ENCODE results near the gene LONP1. TPM values are rescaled to one million over a fixed set of nuclear protein-coding genes. Genes with fewer than 3 reads are reported as not detected.
"Not testable (repeated sequence)": the region's sequence is repeated elsewhere in the genome, so short reads cannot be mapped to it uniquely, and the experiment has no call there.

The LONP1 gene
- total RNA-seq, 5 donors from 2014 or later (not counting 1 experiment from before 2014, with no cell fraction given) = 70.0 to 83.9 (median 81.8) TPM

GRCh38 chr19:5691822-5692722, 27.9 kb downstream of the LONP1 start:
- H3K36me3 ChIP-seq (ENCODE audit: control insufficient read depth in 2 of 2, extremely low read depth in 1 of 2, insufficient read depth in 1 of 2, low read length in 1 of 2) = peaks cover 20 to 58% of the 10 kb centered on the region in 2 donors
- POLR2A ChIA-PET = interaction anchor here in 1 of 2 donors (0.8 kb wide), 1 partner anchor 28 kb away, joined by 3 read pairs; the partner anchor contains the start of gene CATSPERD
- H3K27ac ChIP-seq (ENCODE audit: low read length) = peak overlapping the region; percentile 95
- Mint-ChIP-seq H3K27me3 (no peaks in the 10 kb centered on the region), H3K9me3 (no peaks in the 10 kb centered on the region), H3K4me3 (peak overlapping the region; percentile 92 to 98 (median 94)), H3K4me1 (peaks cover 23 to 33% (median 24%) of the 10 kb centered on the region in 3 donors), H3K36me3 (no peaks in the 10 kb centered on the region), H3K27ac (peak overlapping the region; percentile 65 to 94)
- peak in 1 of 35 experiments; percentile 29 for DNase-seq
- CTCF ChIA-PET = interaction anchor here in 1 of 2 donors (3.1 kb wide), 1 partner anchor 28 kb away, joined by 18 read pairs; the partner anchor contains the start of genes CATSPERD and LONP1
- no peaks in the 10 kb centered on the region for H3K9me3 ChIP-seq
- no peak for ATAC-seq (replicated peaks in 1 of 4)
- H3K4me3 ChIP-seq (ENCODE audit: control insufficient read depth in 1 of 2, extremely low read depth in 1 of 2, low read length in 1 of 2) = peak overlapping the region in 1 of 2 donors; percentile 95
- 66% methylated on average over 37 of the region's 42 CpGs for WGBS (ENCODE audit: insufficient coverage)
- no peaks in the 10 kb centered on the region for H3K27me3 ChIP-seq (replicated peaks in 1 of 2; ENCODE audit: control insufficient read depth in 2 of 2, extremely low read depth in 1 of 2, insufficient read depth in 2 of 2, low read length in 1 of 2)
- H3K4me1 ChIP-seq (ENCODE audit: control insufficient read depth in 1 of 2, extremely low read depth in 1 of 2, insufficient read depth in 2 of 2, low read length in 2 of 2) = peaks cover 3 to 48% of the 10 kb centered on the region in 2 experiments

- Histone ChIP-seq H3K4me3 (ENCODE audit: control insufficient read depth in 1 of 2, extremely low read depth in 1 of 2, low read length in 1 of 2) (peak overlapping the region; percentile 66 to 95), H3K27me3 (replicated peaks in 1 of 2; ENCODE audit: control insufficient read depth in 2 of 2, extremely low read depth in 1 of 2, insufficient read depth in 2 of 2, low read length in 1 of 2) (no peaks in the 10 kb centered on the region), H3K9me3 (no peaks in the 10 kb centered on the region), H3K4me1 (ENCODE audit: control insufficient read depth in 1 of 2, extremely low read depth in 1 of 2, insufficient read depth in 2 of 2, low read length in 2 of 2) (peaks cover 3 to 57% of the 10 kb centered on the region in 2 experiments), H3K27ac (ENCODE audit: low read length) (peak overlapping the region; percentile 95), H3K36me3 (ENCODE audit: control insufficient read depth in 2 of 2, extremely low read depth in 1 of 2, insufficient read depth in 1 of 2, low read length in 1 of 2) (peaks cover 12 to 51% of the 10 kb centered on the region in 2 donors)
- no peaks in the 10 kb centered on the region for H3K36me3 Mint-ChIP-seq
- no peaks in the 10 kb centered on the region for H3K9me3 Mint-ChIP-seq
- no peaks in the 10 kb centered on the region for H3K27me3 Mint-ChIP-seq
- peaks cover 26 to 37% (median 29%) of the 10 kb centered on the region in 3 donors for H3K4me1 Mint-ChIP-seq
- POLR2A ChIA-PET = interaction anchor here (0.8 to 1.3 kb wide), 2 partner anchors 27 to 29 kb away, joined by 3 to 9 read pairs; partner anchors contain the start of gene CATSPERD (in 1 of the 2)
- peak in 16 of 35 experiments; percentile 20 to 65 (median 28) for DNase-seq
- no peak for ATAC-seq (replicated peaks in 1 of 4)
- H3K4me3 Mint-ChIP-seq = peak overlapping the region; percentile 92 to 98 (median 94)
- CTCF ChIA-PET = interaction anchor here in 1 of 2 donors (0.6 to 3.1 kb wide), 3 partner anchors 29 to 297 kb away, joined by 3 to 18 read pairs (median 3); partner anchors contain the start of genes CATSPERD and LONP1
- 2% methylated on average over 47 of the region's 54 CpGs for WGBS (ENCODE audit: insufficient coverage)
- peak overlapping the region; percentile 93 to 94 for H3K27ac Mint-ChIP-seq
Measured at GRCh38 chr19:5690955-5691821, 28.8 kb downstream of the LONP1 start.

- ChIA-PET CTCF (interaction anchor here in 1 of 2 donors (0.6 to 3.1 kb wide), 8 partner anchors 15 to 427 kb away, joined by 3 to 18 read pairs (median 3); partner anchors contain the start of genes CATSPERD, LONP1, SAFB and SAFB2), POLR2A (interaction anchor here in 1 of 2 donors (0.7 to 1.3 kb wide), 2 partner anchors 28 to 30 kb away, joined by 3 to 9 read pairs; partner anchors contain the start of genes CATSPERD and LONP1)
- peak; percentile 93 to 100 (median 97) for DNase-seq
- Mint-ChIP-seq H3K4me1 (peaks cover 26 to 39% (median 33%) of the 10 kb centered on the region in 3 donors), H3K36me3 (no peaks in the 10 kb centered on the region), H3K9me3 (no peaks in the 10 kb centered on the region), H3K27ac (peak within 1 kb of the TSS; percentile 93 to 94), H3K4me3 (peak within 1 kb of the TSS; percentile 92 to 98 (median 94)), H3K27me3 (no peaks in the 10 kb centered on the region)
- Histone ChIP-seq H3K4me3 (ENCODE audit: control insufficient read depth in 1 of 2, extremely low read depth in 1 of 2, low read length in 1 of 2) (peak within 1 kb of the TSS; percentile 66 to 95), H3K36me3 (ENCODE audit: control insufficient read depth in 2 of 2, extremely low read depth in 1 of 2, insufficient read depth in 1 of 2, low read length in 1 of 2) (peaks cover 11 to 43% of the 10 kb centered on the region in 2 donors), H3K4me1 (ENCODE audit: control insufficient read depth in 1 of 2, extremely low read depth in 1 of 2, insufficient read depth in 2 of 2, low read length in 2 of 2) (peaks cover 3 to 59% of the 10 kb centered on the region in 2 experiments), H3K27ac (ENCODE audit: low read length) (peak within 1 kb of the TSS; percentile 95), H3K9me3 (no peaks in the 10 kb centered on the region), H3K27me3 (replicated peaks in 1 of 2; ENCODE audit: control insufficient read depth in 2 of 2, extremely low read depth in 1 of 2, insufficient read depth in 2 of 2, low read length in 1 of 2) (no peaks in the 10 kb centered on the region)
- peak; percentile 65 to 72 (median 66) for ATAC-seq (replicated peaks in 1 of 4)
- under 1% methylated on average over 66 of the region's 73 CpGs for WGBS (ENCODE audit: insufficient coverage)
Measured at GRCh38 chr19:5690125-5690954, 29.6 kb downstream of the LONP1 start, which contains the start of gene RPL36. TSS of gene RPL36 (plus strand) at chr19:5690295. CDS start at chr19:5690508, 213 bp downstream.

- H3K27ac ChIP-seq (ENCODE audit: low read length); H3K27me3 Mint-ChIP-seq; ATAC-seq (replicated peaks in 1 of 4); POLR2A ChIA-PET; H3K27me3 ChIP-seq (replicated peaks in 1 of 2; ENCODE audit: control insufficient read depth in 2 of 2, extremely low read depth in 1 of 2, insufficient read depth in 2 of 2, low read length in 1 of 2); H3K9me3 Mint-ChIP-seq; DNase-seq; H3K36me3 Mint-ChIP-seq; CTCF ChIA-PET; H3K4me3 ChIP-seq (ENCODE audit: control insufficient read depth in 1 of 2, extremely low read depth in 1 of 2, low read length in 1 of 2); H3K9me3 ChIP-seq: not testable (repeated sequence)
- peaks cover 26 to 34% (median 33%) of the 10 kb centered on the region in 3 donors for H3K4me1 Mint-ChIP-seq
- peak overlapping the region; percentile 47 to 79 (median 66) for H3K4me3 Mint-ChIP-seq
- Histone ChIP-seq H3K36me3 (ENCODE audit: control insufficient read depth in 2 of 2, extremely low read depth in 1 of 2, insufficient read depth in 1 of 2, low read length in 1 of 2) (peaks cover 8 to 23% of the 10 kb centered on the region in 2 donors), H3K4me1 (ENCODE audit: control insufficient read depth in 1 of 2, extremely low read depth in 1 of 2, insufficient read depth in 2 of 2, low read length in 2 of 2) (peaks cover 3 to 57% of the 10 kb centered on the region in 2 experiments)
- 100% methylated on average over 5 of the region's 13 CpGs for WGBS (ENCODE audit: insufficient coverage)
- peak overlapping the region in 1 of 2 donors; percentile 63 for H3K27ac Mint-ChIP-seq
Measured at GRCh38 chr19:5688262-5688881, 31.6 kb downstream of the LONP1 start.

Measured in T-cell (primary cell).